Spleen (tissue), 7 donors: ENCODE results near the gene ME2.

Experiments used
- CTCF ChIP-seq, 11 experiments: fragments of 200-600 bp in 7 of 11; fragments of 450-650 bp in 4 of 11; sonication (generic) in 4 of 11; IDR thresholded peaks in 8 of 11; conservative IDR thresholded peaks in 3 of 11; 1 replicate in 7 of 11; 2 replicates in 4 of 11; pipeline versions ENCODE4 v1.4.0 to v1.8.0; 2016 to 2021; ENCODE audit warnings: antibody characterized with exemption in 11 of 11, inconsistent platforms in 4 of 11, mild to moderate bottlenecking in 1 of 11
- POLR2AphosphoS5 ChIP-seq, 3 donors: sonication (generic); formaldehyde crosslinking; IDR thresholded peaks; one replicate each; pipeline ENCODE4 v1.5.1; 2017; ENCODE audit warnings: antibody characterized with exemption in 3 of 3
- donor health status: DM: no; HTN: no; CAD: no; lungs with moderate emphysema.
- donor health status: DM: no; HTN: no; CAD: no.
- donor health status: DM: no; HTN: no; CAD: no.

- TF ChIP-seq CTCF (IDR thresholded peaks at IDR 0.05 in 8 of 11, conservative IDR thresholded peaks at IDR 0.05 in 3 of 11) = no peak
- no peak for TF ChIP-seq POLR2AphosphoS5 (IDR thresholded peaks at IDR 0.05)
These were observed 98.3 kb downstream of the ME2 start for GRCh38 chr18:50977037-50977760.
